Measurements from ENCODE around the gene RASGRP4. TPM values are rescaled to one million over a fixed set of nuclear protein-coding genes. Genes with fewer than 3 reads are reported as not detected.

RASGRP4 gene
- total RNA-seq, 1 donor from 2014 or later: not detected

DNA sequence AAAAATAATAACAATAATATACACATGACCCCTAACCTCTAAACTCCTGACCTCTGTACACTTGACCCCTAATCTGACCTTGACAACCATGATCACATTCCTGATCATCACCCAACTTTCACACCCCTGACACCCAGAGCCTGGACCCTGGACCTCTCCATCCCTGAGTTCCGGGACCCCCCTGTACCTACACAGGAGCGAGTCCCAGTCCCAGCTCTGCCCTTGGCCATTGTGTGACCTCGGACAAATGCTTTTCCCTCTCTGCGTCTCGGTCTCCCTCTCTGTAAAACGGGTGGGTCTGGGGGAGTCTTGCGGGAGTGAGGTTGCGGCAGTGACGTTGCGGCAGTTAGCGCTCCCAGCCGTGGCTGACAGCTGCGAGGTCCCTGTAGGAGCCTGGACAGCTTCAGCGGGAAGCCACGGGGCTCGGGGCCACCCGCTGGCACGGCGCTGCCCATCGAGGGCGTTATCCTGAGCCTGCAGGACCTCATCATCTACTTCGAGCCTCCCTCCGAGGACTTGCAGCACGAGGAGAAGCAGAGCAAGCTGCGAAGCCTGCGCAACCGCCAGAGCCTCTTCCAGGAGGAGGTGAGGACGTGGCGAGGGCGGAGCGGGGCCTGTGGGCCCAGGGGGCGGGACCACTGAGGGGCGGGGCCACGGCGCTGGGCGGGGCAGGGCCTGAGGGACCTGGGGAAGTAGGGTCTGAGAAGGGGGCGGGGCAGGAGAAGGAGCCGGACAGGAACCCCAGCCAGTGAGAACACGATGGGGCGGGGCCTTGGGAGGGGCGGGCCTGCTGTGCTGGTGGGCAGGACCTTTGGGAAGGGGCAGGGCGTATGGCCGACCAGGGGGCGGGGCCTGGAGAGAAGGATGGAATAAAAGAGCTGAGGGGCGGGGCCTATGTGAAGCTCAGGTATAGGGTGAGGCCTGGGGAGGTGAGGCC lies 26.7 kb upstream of the RASGRP4 start:
- no peak for DNase-seq (ENCODE audit: low read depth)
- H3K36me3 ChIP-seq (ENCODE audit: control insufficient read depth, insufficient read depth, low read length): no peaks in the 10 kb centered on the region
- FAIRE-seq: no peak
- TF ChIP-seq, protein P1, sequence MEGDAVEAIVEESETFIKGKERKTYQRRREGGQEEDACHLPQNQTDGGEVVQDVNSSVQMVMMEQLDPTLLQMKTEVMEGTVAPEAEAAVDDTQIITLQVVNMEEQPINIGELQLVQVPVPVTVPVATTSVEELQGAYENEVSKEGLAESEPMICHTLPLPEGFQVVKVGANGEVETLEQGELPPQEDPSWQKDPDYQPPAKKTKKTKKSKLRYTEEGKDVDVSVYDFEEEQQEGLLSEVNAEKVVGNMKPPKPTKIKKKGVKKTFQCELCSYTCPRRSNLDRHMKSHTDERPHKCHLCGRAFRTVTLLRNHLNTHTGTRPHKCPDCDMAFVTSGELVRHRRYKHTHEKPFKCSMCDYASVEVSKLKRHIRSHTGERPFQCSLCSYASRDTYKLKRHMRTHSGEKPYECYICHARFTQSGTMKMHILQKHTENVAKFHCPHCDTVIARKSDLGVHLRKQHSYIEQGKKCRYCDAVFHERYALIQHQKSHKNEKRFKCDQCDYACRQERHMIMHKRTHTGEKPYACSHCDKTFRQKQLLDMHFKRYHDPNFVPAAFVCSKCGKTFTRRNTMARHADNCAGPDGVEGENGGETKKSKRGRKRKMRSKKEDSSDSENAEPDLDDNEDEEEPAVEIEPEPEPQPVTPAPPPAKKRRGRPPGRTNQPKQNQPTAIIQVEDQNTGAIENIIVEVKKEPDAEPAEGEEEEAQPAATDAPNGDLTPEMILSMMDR (IDR thresholded peaks at IDR 0.05; ENCODE audit: insufficient read depth, low read length, severe bottlenecking): no peak
- no peaks in the 10 kb centered on the region for H3K27me3 ChIP-seq (ENCODE audit: control insufficient read depth, insufficient read depth, low read length)
- no peak overlapping the region for H3K4me3 ChIP-seq (ENCODE audit: low read depth, low read length)

DNA sequence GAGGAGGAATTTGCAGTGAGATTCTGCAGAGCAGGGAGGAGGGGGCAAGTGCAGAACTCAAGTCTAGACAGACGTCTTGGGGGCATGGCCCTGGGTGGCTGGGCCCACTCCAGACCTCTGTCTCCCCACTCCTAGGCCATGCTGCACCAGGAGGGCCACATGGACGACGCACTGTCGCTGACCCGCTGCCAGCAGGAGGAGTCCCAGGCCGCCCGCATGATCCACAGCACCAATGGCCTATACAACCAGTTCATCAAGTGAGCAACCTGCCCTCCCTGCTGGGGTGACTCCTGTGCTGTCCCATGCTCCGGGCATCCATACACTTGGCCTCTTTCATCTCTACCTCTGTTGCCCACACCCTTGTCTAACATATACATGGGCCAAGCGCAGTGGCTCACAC lies 25.6 kb upstream of the RASGRP4 start:
- TF ChIP-seq, protein P1 (IDR thresholded peaks at IDR 0.05; ENCODE audit: insufficient read depth, low read length, severe bottlenecking): no peak
- FAIRE-seq (no peak), DNase-seq (ENCODE audit: low read depth) (no peak)
- no peaks in the 10 kb centered on the region for H3K27me3 ChIP-seq (ENCODE audit: control insufficient read depth, insufficient read depth, low read length)
- H3K4me3 ChIP-seq (ENCODE audit: low read depth, low read length): no peak overlapping the region
- H3K36me3 ChIP-seq (ENCODE audit: control insufficient read depth, insufficient read depth, low read length): no peaks in the 10 kb centered on the region

DNA sequence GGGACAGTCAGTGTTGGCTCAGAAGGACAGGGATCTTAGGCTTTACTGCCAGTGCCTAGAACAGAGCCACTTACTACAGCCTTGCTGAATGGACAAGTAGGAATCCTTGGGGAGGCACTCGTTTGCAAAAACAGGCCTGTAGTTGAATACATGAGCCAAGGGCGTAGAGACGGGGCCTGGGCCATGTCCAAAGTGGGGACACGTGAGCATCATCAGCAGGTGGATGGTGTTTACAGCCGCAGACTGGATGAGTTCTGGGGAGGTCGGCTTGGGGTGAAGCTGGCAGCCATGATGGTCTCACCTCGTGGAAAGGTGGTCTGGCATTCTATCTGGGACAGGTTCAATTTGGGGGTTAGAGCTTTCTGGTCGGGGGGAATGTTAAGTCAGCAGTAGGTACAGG lies 25.0 kb upstream of the RASGRP4 start:
- TF ChIP-seq, protein P1 (IDR thresholded peaks at IDR 0.05; ENCODE audit: insufficient read depth, low read length, severe bottlenecking): no peak
- no peaks in the 10 kb centered on the region for H3K27me3 ChIP-seq (ENCODE audit: control insufficient read depth, insufficient read depth, low read length)
- DNase-seq (ENCODE audit: low read depth) (no peak), FAIRE-seq (no peak)
- no peaks in the 10 kb centered on the region for H3K36me3 ChIP-seq (ENCODE audit: control insufficient read depth, insufficient read depth, low read length)
- no peak overlapping the region for H3K4me3 ChIP-seq (ENCODE audit: low read depth, low read length)

DNA sequence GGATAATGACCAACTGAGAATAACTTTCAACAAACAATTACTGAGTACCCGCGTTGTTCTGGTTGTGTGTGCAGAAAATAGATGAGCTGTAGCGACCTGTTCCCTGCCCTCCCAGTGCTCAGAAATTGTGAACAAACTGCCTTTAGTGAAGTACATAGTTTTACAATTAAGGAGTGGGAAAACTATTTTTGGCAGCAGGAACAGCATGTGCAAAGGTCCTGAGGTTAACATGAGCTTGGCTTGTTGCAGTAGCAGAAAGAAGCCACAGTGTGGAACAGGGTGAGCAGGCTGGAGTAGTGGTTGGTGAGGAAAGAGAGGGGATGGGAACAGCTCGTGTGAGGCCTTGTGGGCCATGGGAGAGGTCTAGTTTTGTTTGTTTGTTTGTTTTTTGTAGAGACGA lies 23.5 kb upstream of the RASGRP4 start:
- TF ChIP-seq, protein P1 (IDR thresholded peaks at IDR 0.05; ENCODE audit: insufficient read depth, low read length, severe bottlenecking): no peak

DNA sequence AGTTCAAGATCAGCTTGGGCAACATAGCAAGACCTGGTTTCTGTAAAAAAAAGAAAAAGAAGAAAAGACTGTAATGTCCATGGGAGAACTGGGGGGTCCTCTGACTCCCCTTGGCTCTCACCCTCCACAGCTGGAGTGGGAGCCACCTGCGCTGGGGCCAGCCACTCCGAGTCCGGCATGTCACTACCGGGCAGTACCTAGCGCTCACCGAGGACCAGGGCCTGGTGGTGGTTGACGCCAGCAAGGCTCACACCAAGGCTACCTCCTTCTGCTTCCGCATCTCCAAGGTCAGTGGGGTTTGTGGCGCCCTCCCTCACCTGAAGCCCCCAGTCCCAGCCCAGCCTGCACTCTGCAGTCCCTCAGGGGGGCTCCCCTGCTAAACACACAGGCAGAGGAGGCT lies 22.2 kb upstream of the RASGRP4 start:
- Histone ChIP-seq H3K36me3 (ENCODE audit: control insufficient read depth, insufficient read depth, low read length) (no peaks in the 10 kb centered on the region), H3K4me3 (ENCODE audit: low read depth, low read length) (no peak overlapping the region), H3K27me3 (ENCODE audit: control insufficient read depth, insufficient read depth, low read length) (no peaks in the 10 kb centered on the region)
- no peak for DNase-seq (ENCODE audit: low read depth)
- TF ChIP-seq, protein P1 (IDR thresholded peaks at IDR 0.05; ENCODE audit: insufficient read depth, low read length, severe bottlenecking): no peak
- no peak for FAIRE-seq

More for the DNA sequence above, 23.5 kb upstream of the RASGRP4 start:
- no peaks in the 10 kb centered on the region for H3K27me3 ChIP-seq (ENCODE audit: control insufficient read depth, insufficient read depth, low read length)
- no peak overlapping the region for H3K4me3 ChIP-seq (ENCODE audit: low read depth, low read length)
- peak; percentile 13 for FAIRE-seq
- no peak for DNase-seq (ENCODE audit: low read depth)
- no peaks in the 10 kb centered on the region for H3K36me3 ChIP-seq (ENCODE audit: control insufficient read depth, insufficient read depth, low read length)
